HG02759 (cell line): ENCODE results near the gene CDK6.
A peak's percentile ranks its signal among the peaks of the same experiment; 100 is the strongest.

Experiments used
- ATAC-seq: cut with Tn5 transposase; IDR thresholded peaks from one replicate; pipeline ENCODE4 v1.9.1; 2021; ENCODE audit warnings: mild to moderate bottlenecking, moderate library complexity; ENCODE audit not compliant: unreplicated experiment

The CDK6 gene

DNA sequence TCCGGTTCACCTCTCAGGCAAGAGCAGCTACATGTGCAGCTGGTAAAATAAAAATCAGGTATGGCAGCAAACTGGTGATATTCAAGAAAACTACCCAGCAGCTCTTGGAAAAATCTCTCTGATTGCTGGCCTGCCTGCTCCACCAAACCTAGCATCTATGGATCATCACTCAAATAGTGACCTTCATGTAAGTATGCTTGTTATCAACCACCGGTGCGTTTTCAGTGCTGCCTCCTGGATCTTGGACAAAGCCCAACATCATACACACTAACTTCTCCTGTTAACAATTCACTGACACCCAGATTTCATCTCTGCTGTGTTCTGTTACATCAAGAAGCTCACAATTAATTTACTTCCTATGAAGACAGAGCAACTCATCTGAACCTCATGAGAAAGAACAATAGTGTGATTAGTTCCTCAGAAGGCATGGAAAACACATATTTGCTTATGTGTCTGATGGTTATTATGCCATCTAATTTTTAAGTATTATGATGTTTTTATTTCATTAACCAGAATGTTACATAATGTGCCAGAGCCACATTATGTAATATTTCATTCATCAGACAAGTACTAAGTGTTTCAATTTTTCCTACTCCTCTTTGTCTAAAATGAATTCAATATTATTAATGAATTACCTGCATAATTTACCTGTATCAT lies 8.8 kb downstream of the CDK6 start:
- ATAC-seq: no peak

DNA sequence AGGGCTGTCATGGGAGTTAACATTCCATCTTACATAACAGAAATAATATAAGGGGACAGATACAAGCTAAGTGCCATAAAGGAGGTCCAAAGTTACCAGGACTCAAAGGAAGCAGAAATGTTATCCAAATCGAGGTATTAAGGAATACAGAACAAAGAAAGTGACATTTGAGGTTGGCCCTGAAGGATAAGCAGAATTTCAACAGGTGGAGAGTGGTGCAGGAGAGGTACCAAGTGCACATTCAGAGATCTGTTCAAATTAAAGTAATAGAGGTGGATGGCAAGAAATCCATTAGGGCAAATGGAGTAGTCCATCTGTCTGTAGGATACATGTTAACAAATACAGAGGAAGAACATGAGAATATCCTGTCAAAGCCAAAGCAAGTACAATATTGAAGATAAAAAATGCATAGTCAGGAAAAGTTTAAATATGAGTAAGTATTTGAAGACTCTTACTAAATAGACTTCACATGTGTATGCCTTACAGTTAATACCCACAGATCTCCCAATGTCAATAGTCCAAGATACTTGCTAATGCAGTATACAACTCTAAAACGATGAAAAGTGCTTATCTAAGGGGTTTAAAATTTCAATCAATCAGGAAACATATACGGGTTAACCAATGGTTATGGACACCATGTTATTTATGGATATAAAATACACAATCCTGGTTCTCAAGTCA lies 10.0 kb downstream of the CDK6 start:
- no peak for ATAC-seq

- ATAC-seq: no peak
Observed at GRCh38 chr7:92824901-92825480, 11.4 kb downstream of the CDK6 start.

DNA sequence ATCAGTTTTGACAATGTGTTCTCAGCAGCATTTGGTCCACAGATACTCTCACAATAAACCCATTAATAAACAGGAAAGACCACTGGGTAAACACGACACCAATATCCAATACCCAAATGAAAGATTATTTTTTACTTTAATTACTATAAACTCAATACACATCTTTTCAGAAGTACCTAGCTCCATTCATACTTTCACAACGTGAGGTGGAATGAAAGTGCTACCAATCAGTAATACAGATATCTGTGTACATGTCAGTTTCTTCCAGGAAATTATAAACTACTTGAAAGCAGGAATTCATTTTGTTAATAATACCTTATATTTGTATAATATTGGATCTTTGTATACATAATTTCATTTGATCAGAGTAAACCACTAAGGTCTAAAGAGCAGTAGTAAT lies 11.9 kb downstream of the CDK6 start:
- ATAC-seq: no peak

GRCh38 chr7:92823042-92823441 lies 13.3 kb downstream of the CDK6 start:
- ATAC-seq: no peak

GRCh38 chr7:92820191-92820590 lies 16.2 kb downstream of the CDK6 start:
- ATAC-seq: no peak

DNA sequence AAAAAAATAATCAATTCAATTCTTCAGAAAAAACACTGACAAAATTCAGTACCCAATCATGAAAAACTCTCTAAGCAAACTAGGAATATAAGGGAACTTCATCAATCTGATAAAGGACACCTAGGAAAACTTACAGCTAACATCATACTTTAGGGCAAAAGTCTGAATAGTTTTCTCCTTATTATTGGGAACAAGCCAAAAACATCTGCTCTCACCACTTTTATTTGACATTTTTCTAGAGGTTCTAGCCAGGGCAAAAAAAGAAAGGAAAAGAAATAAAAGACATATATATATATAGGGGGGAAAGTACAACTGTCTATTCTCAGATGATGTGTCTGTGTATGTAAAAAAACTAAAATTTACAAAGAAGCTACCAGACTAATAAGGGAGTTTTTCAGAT lies 19.0 kb downstream of the CDK6 start:
- no peak for ATAC-seq

DNA sequence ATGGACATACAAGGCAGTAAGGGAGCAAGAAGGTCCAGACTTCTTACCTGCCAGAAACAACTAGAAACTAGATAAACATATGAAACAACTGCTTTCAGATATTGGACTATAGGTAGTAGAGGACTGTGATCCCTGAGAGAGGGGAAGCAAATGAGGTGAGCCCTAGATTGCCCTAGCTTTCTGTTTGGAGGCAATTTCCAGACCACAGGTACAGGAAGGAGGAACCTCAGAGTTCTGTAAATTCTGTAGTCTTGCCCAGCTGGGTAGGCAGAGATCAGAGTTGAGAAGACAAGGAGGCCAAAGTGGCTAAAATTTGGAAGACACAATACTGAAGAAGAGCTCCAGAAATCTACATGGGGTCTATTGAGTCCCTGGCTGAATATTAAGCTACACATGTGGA lies 21.0 kb downstream of the CDK6 start:
- no peak for ATAC-seq

DNA sequence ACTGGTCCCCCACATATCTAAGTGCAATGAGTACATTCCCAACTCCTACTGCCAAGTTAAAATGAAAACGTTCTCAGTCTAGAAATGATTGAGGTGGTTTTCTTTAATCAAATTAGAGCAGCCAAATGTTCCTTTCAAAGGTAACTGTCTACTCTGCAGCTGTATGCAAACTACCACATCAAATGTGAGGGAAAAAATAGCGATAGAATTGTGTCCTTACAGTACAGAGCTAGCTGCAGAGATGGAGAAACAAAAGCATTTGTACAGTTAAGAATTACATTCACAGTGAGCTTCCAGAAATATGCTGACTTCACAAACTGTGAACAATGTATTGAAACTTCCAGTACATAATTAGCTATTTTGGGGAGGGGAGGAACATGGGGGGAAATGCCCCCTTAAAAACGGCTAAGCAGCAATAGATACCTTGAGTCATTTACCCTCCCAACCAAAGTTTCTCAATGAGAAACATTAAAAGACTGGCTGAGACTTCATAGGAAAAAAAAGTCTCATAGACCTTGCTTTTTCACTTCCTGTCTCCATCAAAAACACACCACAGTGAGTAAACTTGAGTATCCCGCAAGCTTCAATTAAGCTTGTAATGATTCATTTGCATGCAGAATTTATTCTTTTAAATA lies 22.9 kb downstream of the CDK6 start:
- peak; percentile 69 for ATAC-seq

DNA sequence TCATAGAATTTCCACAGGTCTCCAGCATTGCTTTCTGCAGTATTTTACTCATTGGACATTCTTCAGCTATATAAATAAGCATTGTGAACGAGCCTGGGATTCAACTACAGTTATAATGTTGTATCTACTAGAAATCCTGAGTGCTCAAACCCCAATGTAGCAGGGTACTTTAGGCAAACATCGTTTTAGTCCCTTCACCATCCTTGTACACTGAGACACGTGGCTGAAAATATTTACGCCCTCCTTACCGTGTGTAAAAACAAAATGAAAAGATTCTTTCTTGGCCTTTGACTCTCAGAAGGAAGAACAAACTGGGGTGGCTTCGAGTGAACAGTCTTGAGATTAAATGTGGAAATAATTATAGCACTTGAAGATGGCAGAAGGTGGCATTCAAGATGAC lies 25.2 kb downstream of the CDK6 start:
- no peak for ATAC-seq

- ATAC-seq: peak; percentile 71
Observed at GRCh38 chr7:92809760-92810573, 26.4 kb downstream of the CDK6 start.

DNA sequence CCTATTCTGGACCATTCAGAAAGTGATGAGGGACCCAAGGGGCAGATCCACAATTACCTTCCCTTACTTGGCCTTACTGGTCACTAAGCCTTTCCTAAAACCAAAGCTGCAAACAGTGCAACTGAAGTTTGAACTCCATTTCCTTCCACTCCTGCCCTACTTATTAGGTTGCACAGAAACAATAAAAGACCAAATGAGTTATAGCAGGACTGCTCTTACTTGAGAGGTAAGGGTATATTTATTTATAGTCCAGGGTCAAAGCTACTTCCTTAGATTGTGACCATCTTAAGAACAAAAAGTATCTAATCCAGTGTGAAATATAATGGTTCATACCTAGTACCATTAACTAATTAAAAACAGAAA lies 27.0 kb downstream of the CDK6 start:
- peak; percentile 18 for ATAC-seq

GRCh38 chr7:92808635-92809034 lies 27.7 kb downstream of the CDK6 start:
- ATAC-seq: no peak

- ATAC-seq: no peak
Observed at GRCh38 chr7:92808006-92808405, 28.4 kb downstream of the CDK6 start.

- no peak for ATAC-seq
Observed at GRCh38 chr7:92806496-92806895, 29.9 kb downstream of the CDK6 start.

DNA sequence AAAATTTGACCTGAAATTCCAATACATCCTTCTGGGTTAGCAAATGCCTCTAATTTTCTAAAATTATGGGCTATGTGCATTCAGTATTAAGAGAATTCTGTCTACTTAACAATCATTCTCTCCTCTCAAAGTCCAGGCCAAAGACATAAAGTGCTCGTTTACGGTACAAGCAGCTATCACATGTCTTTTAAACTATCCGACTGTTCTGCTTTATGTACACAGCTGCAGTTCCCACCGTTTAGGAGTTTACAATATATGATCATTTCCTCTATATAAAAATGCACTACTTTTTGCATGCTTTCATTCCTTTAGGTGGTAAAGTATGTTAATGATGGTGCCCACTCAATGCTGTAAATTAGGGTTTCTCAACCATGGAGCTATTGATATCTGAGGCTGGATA lies 34.0 kb downstream of the CDK6 start:
- ATAC-seq: no peak

DNA sequence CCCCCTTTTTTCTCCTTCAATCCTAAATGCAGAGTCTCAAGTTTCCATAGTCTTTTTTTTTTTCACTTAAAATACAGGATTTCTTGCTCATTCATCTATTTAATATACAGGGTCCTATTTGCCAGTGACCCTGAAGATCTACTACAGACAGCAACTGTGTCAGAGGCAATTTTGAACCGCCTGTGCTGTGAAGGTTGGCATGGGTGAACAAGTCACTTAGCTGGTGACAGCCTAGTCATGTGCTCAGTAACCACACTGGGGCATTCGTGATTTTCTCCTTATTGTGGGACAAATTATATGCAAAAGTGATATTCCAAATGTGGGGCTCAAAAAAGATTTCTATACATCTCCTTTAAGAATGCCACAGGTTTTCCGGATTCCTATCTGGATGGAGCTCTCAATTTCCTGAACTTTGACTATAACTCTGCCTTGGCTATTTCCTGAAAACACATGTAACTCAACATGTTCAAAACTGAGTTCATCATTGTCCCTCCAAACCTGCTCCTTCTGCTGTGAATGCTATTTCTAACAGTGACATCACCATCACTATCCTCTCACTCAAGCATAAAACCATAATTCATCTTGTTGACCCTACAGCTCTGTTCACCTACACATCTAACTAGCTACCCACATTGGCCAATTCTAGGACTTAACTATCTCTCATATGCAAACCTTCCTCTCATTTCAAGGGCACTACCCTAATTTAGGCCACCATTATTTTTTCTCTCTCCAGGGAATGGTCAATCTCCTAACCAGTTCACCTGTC lies 36.7 kb downstream of the CDK6 start:
- peak; percentile 54 for ATAC-seq

GRCh38 chr7:92798517-92799249 lies 37.7 kb downstream of the CDK6 start:
- no peak for ATAC-seq

GRCh38 chr7:92797693-92798092 lies 38.7 kb downstream of the CDK6 start:
- ATAC-seq: peak; percentile 49

- peak; percentile 16 for ATAC-seq
Observed at GRCh38 chr7:92797284-92797683, 39.1 kb downstream of the CDK6 start.
